Stimulated activated CD8-positive, alpha-beta memory T cell treated with anti-CD3 and anti-CD28 coated beads, Interleukin-12 subunit alpha, Interleukin-12 subunit beta, amount 100 ng/mL, for 24 hours (primary cell): Measurements from ENCODE around the gene TNRC18.
"Not testable (repeated sequence)": the region's sequence is repeated elsewhere in the genome, so short reads cannot be mapped to it uniquely, and the experiment has no call there.

Experiments used
- DNase-seq: peaks from one replicate; pipeline ENCODE4 v3.0.0-alpha.2; 2020; ENCODE audit errors: extremely low read depth

TNRC18 gene

DNA sequence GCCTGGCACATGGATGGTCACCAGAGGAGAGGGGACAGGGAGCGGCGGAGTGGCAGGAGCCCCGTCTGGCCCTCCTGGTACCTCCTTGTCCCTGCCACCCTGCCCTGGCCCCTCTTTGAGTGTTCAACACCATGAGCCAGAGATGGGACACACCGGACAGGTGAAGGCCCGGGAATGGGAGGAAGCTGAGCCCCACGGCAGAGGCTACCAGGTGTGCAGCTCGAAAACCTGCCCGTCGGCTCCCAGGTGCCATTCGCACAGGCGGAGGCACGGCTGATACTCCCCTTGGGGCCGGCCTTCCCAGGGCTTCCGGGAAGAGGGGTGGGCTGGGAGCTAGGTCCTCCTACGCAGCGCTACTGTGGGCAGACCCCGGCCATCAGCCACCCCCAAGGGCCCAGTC is 44.1 kb downstream of the TNRC18 start:
- DNase-seq, result no peak

DNA sequence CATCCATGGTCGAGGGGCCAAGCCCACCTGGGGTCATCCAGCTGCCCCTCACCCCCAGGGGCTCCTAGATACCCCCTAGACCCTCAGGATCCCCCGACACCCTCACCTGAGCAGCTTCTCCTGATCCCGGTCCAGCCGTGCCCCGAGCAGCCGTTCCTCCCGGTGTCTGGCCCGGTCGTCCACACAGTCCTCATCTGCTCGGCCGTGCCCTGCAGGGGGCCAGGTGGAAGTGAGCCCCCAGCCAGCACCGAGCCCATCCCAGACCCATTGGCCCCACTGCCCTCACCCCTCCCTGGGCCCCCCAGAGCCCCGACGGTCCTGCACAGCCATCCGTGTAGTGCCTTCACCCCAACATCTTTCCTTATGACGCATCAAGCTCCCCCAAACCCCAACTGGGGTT is 45.8 kb downstream of the TNRC18 start:
- DNase-seq, result no peak

DNA sequence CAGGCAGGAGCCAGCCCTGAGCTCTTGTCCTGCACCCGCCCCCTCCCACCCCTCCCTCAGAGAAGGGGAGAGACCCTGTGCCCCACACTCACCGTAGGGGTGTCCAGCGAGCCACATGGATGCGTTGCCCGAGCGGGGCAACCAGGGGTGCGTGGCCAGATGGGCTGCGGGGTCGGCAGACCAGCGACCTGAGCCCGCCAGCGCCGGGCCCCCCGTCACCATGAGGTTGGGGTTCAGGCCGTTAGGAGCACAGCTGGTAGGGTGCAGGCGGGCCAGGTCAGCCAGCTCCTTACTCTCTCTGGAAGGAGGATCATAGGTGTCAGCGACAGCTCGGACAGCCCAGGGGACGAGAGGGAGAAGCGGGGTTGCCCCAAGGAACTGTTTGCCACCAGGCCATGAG is 46.4 kb downstream of the TNRC18 start:
- no peak for DNase-seq

DNA sequence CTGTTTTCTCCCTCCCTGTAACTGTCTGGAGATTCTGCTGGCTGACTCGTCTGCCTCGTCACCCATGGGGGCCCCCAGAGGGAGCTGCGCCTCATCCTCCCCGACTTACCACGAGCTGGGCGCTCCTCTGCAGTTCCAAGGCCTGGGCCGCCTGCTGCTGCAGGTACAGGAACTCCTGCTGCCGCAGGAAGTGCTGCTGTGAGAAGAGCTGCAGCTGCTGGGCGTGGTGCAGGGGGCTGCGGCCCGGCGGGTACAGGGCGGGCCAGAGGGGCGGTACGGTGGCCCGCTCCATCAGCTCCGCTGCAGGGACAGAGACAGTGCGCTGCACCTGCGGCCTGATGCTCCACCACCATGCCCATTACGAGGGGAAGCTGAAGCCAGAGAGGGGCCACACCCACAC is 47.7 kb downstream of the TNRC18 start:
- no peak for DNase-seq

DNA sequence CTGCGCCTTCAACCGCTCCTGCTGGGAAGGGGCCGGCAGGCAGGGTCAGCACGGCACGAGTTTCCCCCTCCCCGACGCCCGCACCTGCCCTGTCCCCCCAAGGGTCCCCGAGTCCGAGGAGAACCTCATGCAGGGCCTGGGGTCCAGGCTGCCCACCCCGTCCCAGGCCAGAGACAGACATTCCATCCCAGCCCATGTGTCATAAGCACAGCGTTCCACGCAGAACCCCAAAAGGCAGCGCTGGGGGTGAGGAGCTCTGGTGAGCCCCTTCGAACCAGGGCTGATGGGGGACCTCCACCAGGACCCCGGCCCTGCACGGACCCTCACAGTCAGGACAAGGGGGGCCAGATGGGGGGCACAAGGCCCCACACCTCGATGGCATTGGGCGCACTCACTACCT is 49.2 kb downstream of the TNRC18 start:
- DNase-seq, result no peak

DNA sequence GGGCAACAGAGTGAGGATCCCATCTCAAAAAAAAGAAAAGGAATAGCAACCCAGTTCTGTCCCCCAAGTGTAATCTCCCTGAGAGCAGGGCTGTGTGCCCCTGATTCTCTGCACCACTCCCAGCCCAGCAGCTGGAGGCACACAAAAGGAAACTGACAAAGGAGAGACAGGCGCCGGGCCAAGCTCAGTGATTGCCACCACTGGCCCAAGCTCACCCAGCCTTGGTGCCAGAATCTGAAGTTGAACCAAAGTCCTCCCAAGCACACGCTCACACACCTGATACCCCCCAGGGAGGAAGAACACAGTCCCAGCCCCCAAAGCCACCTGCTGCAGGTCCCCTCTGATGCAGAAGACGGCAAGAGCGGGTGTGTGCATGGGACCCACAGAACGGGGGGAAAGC is 50.3 kb downstream of the TNRC18 start:
- no peak for DNase-seq

DNA sequence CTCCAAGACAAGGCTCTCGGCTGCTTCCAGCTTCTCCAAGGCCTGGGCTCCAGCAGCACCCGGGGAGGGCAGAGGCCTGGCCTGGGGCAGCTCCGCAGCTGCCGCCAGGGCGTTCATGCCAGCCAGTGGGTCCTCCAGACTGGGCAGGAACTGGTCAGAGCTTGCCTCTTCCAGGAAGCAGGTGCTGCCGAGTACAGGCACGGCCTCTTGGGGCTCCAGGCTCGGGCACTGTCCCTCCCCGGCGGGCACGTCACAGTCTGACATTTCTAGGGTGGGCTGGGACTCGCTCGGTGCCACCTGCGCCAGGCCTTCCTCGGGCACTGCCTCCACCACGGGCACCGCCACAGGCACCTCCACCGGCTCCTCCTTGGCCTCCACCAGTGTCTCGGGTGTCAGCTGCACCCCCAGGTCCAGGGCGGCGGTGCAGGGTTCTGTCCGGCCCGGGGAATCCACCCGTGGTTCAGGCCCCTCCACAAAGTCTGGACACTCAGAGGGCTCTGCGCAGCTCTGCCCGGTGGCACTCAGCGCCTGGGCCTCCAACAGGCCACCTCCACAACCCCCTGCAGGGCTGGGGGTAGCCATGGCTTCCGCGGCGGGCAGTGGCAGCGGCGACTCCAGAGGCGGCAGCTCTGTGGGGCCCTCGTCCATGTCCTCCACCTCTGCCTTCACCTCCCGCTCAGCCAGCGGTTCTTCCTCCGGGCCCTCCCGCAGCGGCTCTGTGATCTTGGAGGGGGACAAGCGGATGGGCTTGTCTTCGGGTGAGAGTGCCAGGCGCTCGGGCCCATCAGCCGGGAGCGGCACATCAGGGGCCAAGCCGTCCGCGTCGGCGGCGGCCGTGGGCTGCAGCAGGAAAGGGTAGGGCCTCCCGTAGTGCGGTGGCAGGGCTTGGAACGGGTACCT is 52.9 kb downstream of the TNRC18 start:
- no peak for DNase-seq

DNA sequence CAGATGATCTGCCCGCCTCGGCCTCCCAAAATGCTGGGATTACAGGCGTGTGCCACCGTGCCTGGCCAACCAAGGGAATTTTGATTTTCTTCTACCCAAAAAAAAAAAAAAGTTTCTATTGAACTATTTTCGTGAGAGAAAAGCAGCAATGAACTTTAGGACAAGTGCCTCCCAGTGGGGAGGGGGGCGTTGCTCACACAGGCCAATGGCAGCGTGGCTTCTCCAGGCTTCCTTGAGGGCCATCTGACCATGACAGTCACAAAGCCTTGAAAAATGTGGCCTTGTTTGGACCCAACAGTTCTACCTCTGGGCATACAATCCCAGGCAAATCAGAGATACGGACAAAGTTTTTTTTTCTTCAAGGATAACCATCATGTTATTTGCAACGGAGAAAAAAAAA is 56.0 kb downstream of the TNRC18 start:
- DNase-seq, result no peak

DNA sequence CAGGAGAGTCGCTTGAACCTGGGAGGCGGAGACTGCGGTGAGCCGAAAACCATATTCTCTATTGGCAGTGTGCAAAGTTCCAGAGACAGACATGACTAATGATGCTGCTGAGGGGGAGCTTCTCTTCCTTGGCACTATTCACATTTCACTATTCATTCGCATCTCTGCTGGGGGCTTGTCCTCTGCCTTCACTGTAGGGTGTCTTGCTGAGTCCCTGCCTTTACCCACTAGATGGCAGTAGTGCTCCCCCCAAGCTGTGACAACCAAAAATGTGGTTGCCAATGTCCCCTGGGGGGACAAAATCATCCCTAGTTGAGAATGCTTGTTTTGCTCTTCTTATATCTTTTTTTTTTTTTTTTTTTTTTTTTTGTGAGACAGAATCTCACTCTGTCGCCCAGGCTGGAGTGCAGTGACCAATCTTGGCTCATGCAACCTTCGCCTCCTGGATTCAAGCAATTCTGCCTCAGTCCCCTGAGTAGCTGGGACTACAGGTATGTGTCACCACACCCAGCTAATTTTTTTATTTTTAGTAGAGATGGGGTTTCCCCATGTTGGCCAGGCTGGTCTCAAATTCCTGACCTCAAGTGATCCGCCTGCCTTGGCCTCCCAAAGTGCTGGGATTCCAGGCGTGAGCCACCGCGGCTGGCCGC is 57.5 kb downstream of the TNRC18 start:
- not testable (repeated sequence) for DNase-seq

DNA sequence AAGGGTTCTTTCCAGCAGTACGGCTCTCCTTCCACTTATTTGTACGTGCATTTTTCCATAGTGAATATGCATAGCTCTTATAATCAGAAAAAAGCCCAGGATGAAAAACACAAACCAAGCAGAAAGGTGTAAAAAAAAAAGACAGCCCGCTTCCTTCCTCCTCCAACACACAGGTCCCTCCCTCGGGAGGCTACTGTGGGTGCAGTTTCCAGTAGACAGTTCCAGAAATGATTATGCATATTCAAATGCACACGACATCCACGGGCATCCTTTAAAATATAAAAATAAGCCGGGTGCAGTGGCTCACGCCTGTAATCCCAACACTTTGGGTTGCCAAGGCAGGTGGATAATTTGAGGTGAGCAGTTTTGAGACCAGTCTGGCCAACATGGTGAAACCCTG is 59.9 kb downstream of the TNRC18 start:
- DNase-seq, result no peak

DNA sequence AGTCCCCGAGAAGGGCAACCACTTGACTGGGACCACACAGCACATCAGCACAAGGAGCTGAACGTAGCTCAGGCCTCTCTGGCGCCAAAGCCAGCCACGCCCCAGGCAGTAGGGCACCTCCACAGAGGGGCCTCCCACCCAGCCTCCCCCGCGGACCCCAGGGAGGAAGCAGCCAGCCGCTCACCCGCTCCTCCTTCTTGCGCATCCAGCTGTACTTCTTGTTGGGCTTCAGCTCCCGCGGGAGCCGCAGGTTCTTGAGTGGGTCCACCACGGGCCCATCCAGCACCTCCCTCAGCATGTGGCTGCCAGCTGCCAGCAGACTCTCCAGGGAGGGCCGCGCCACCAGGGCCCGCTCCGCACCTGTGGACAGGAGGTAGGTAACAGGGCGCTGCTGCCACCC is 61.2 kb downstream of the TNRC18 start:
- DNase-seq, result no peak

DNA sequence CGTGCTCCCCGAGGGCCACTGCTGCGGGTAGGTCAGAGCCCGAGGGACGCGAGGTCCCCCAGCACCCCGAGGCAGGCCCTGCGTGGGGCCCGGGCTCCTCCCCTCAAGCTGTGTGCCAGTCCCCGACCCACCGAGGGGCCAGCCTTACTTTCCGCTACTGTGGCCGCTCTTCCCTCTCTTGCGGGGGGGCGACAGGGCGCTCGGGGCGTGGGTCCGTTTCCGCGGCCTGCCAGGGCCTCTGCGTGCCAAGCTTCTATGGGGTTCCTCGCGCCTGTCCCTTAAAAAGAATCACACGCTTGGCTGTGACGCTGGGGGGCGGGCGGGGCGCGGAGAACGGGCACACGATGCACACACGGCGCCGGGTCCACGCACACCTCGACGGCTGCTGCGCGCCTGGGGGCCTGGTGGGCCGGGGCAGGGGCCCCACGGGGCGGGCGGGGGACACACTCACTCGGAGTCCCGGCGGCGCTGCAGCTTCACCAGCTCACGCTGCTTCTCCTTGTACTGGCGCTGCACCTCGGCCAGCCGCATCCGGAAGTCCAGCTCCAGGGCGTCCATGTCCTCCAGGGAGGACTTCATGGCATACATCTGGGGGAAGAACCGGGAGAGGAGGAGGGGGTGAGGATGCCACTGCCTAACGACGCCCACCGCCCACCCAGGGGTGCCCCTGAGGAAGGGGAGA is 62.0 kb downstream of the TNRC18 start:
- no peak for DNase-seq

DNA sequence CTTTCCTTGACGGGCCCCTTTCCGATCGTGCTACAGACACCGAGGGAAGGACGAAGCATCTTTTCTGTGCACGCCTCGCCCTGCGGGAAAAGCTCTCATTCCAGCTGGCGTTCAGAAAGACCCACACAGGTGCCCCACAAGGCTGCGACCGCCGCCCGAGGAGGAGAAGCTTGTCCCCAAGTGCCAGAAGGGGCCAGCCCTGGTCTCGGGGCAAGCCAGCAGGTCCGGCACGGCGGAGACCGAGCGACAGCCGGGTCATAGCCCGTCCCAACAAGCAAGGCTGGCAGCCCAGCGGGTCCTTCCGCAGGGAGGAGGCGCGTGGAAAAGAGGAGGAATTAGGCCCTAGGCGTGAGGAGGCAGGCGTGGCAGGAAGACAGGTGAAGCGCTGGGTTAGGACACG is 62.7 kb downstream of the TNRC18 start:
- DNase-seq, result no peak

DNA sequence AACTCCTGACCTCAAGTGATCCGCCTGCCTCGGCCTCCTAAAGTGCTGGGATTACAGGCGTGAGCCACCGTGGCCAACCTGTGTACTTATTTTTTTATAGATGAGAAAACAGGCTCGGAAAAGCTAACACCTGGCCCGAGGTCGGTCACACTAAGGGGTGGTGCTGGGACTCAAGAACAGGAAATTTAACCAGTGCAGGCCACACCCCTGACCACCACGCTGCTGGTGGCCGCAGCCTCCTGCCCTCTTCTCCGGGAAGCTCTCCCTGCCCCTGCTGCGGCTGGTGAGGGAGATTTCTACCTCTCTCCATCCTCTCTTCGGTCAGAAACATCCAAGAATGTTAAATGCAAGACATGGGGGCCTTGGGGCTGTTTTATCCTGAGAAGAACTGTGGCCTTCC is 63.2 kb downstream of the TNRC18 start:
- DNase-seq, result no peak

DNA sequence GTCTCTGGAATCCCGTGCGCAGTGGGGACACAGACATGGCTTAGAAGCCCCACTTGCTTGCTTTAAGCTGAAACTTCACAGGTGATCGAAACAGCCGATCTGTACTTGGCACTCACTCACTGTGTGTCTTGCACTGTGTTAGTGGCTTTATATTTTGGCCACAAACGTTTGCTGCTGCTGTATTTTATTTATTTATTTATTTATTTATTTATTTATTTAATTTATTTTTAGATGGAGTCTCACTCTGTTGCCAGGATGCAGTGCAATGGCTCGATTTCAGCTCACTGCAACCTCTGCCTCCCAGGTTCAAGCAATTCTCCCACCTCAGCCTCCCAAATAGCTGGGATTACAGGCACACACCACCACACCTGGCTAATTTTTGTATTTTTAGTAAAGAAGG is 63.6 kb downstream of the TNRC18 start:
- DNase-seq, result not testable (repeated sequence)

DNA sequence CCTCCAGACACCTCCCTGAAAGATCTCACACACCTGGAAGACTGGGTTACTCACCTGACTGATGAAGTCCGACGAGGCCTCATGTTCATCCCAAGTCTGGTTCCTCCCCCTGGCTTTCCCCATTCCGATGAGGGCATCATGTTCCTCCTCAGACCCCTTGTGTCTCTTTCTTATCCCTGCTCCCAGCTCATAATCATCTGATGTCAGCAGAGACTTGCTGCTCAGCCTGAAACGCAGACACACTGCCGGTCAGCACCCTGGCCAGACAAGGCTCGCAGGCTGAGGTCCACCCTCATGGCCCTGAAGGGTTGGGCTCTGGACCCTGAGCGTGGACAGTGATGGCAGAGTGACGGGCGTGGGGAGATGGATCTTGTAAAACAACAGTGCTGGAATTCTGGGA is 64.3 kb downstream of the TNRC18 start:
- no peak for DNase-seq

DNA sequence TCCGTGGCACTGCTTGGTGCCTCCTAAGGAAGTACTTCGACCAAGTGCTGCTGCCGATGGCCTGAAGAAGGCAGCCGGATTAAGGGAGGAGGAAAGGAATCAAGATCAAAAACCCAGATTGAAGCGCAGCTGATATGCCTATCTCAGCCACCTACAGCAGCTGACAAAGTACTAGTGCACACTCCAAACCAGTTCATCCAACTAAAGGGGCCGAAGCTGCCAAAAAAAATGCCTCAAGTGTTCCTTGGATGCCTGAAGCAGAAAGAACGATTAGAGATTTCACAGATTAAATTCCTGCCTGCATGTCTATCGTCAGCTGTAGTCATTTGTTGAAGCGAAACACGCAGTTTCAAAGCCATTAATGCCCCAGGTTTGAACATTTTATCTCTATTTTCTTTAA is 65.7 kb downstream of the TNRC18 start:
- DNase-seq, result no peak

DNA sequence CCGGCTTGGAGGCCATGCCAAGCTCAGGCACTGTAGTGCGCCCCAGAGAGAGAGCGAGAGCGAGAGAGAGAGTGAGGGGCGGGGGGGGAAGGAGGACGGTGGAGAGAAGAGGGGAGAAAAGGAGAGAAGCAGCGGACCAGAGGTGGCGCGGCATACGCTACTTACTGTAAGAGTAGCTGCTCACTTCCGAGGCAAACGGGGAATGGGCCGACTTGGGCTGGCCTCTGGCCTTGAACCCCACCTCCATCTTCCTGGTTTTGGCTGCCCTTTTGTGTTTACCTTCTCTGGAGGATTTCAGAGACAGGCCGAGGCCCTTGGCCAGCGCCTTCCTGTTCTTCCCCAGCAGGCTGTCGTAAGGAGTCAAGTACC is 66.9 kb downstream of the TNRC18 start:
- DNase-seq, result no peak

DNA sequence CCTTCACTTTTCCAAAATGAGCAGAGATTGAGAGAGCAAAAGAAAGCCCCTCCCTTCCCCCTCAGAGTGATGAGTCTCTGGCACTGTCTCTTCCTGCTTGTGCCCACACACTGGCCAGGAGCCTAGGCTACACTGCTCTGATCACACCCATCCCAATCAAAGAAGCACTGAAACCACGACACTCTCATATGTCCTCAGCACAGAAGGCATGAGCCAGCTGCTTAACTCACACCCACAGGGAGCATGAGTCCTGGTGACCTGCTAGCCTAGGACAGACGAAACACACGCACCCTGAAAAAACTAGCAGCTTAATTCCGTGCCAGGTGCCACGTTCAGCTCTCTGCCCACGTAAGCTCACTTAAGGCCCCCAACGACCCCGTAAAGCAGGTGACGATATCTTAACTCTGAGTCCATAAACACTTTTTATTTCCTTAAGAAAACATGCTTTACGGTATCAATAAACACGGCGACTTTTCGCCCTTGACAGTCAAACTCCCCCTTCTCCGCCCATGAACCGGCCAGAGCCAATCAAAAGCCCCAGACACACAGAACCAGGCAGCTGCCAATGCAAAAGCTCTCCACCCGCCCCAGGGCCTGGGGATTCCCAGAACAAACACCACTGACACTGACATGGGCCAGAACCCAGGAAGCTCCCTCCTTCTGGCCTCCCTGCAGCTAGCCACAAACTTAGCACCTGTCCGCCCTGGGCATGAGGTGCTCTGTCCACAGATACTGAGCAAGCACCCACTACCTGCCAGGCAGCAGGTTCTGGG is 69.0 kb downstream of the TNRC18 start:
- no peak for DNase-seq

DNA sequence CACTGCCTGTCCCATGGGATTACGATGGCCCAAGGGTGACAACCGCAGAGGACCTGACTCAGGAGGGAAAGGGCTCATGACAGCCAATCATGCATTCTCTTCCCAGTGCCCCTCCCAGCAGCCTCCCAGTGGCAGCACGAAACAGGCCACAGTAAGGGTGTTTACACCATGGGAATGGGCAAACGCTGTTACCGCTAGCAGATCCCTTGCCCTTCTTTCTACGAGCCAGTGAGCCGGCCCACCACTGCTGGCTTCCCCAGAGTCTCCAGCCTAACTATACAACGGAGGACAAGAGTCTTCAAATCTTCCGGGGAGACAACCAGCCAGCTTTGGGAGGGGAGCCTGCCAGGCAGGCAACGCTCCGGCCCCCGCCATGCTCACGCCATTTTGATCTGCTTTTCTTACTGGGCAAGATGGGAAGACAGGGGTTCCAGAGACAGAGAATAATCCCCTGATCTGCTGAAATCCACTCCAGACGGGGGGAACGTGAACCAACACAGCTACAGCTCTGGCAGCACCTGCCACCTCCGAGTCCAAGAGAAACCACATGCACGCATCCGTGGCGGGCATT is 71.1 kb downstream of the TNRC18 start:
- DNase-seq, result no peak

DNA sequence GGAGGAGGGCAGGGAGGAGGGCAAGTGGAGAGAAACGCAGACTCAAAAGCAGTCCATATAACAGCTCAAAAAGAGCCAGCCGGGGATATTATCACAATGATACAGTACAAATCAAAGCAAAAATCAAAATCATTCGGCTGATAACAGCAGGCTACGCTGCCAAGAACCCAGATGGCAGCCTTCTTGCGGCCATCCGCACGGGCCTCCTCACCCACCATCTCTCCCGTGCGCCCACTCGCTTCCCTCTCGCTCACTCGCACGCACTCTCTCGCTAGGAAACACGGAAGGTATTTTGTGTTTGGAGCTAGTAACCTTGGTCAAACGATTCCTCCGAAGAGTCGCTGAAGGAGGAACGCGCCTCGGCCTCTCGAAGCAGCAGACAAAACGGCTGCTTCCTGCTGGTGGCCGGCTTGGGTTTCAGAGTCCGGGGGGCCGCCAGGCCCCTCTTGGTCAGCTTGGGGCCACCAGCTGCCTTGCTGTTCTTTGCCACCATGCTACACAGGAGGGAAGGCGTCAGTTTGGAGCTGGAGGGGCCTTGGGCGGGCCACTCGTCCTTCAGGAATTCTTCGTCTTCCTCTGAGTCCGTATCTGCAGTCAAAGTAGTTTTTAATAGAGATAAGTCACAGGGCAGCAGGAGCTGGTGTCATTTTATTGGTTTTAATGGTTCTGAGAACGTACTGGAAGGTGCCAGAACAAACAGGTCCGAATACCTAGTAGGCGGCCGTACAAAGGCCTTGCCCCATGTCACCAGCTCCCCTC is 71.9 kb downstream of the TNRC18 start:
- no peak for DNase-seq
